GM13976 (cell line): ENCODE measurements around the gene ICA1.

ENCODE experiments used
- DNase-seq: peaks from one replicate; pipeline ENCODE4 v3.0.0; 2012; ENCODE audit warnings: low spot score
- CTCF ChIP-seq: IDR thresholded peaks from 2 replicates; pipeline ENCODE4 v1.5.1; 2012; ENCODE audit warnings: borderline replicate concordance, mild to moderate bottlenecking; ENCODE audit not compliant: insufficient read depth; ENCODE audit errors: extremely low read depth, missing control alignments, control extremely low read depth
- in situ Hi-C: fragments of 300-500 bp; cut with MboI; formaldehyde crosslinking; loops from one replicate; pipeline ENCODE4 v1.12.0; 2022; ENCODE audit warnings: low sequenced_read_pairs, mixed read lengths, inconsistent platforms; ENCODE audit not compliant: unreplicated experiment

The ICA1 gene

GRCh38 chr7:8215648-8216333 is 46.2 kb downstream of the ICA1 start:
- DNase-seq = no peak
- in situ Hi-C loops = loop anchor here (25.0 kb wide), 4 partner anchors 553 to 1253 kb away; no protein-coding TSS in a partner anchor
- TF ChIP-seq CTCF = no peak

GRCh38 chr7:8214244-8214824 is 47.6 kb downstream of the ICA1 start:
- in situ Hi-C loops = loop anchor here (25.0 kb wide), 4 partner anchors 552 to 1252 kb away; no protein-coding TSS in a partner anchor
- no peak for DNase-seq
- no peak for TF ChIP-seq CTCF

GRCh38 chr7:8213381-8213780 is 48.6 kb downstream of the ICA1 start:
- no peak for TF ChIP-seq CTCF
- in situ Hi-C loops = loop anchor here (25.0 kb wide), 4 partner anchors 551 to 1251 kb away; no protein-coding TSS in a partner anchor
- DNase-seq = no peak

GRCh38 chr7:8212638-8213037 is 49.3 kb downstream of the ICA1 start:
- TF ChIP-seq CTCF = no peak
- no peak for DNase-seq
- in situ Hi-C loops = loop anchor here (25.0 kb wide), 4 partner anchors 550 to 1250 kb away; no protein-coding TSS in a partner anchor

- no peak for TF ChIP-seq CTCF
- in situ Hi-C loops = loop anchor here (25.0 kb wide), 4 partner anchors 549 to 1249 kb away; no protein-coding TSS in a partner anchor
- DNase-seq = no peak
These were observed 50.3 kb downstream of the ICA1 start for GRCh38 chr7:8211725-8212096.

- TF ChIP-seq CTCF = no peak
- in situ Hi-C loops = loop anchor here (25.0 kb wide), 4 partner anchors 549 to 1249 kb away; no protein-coding TSS in a partner anchor
- no peak for DNase-seq
These were observed 50.9 kb downstream of the ICA1 start for GRCh38 chr7:8210845-8211724.
